Lung (tissue), 12 donors: Measurements from ENCODE around the gene C12orf42. TPM values are rescaled to one million over a fixed set of nuclear protein-coding genes. Genes with fewer than 3 reads are reported as not detected.

ENCODE experiments used
- ATAC-seq: fragments of 200-7000 bp; cut with Tn5 transposase; one replicate; pipeline ENCODE4 v1.9.1; 2020; ENCODE audit warnings: moderate number of reproducible peaks; ENCODE audit not compliant: insufficient read depth, low FRiP score
- DNase-seq, 3 donors: peaks; one replicate each; pipeline ENCODE4 v3.0.0-alpha.2; 2013 to 2017
- H3K27ac ChIP-seq, 2 donors: one replicate each; pipeline ENCODE4 v1.5.1; 2013; ENCODE audit warnings: mild to moderate bottlenecking in 2 of 2, moderate library complexity in 2 of 2, control low read depth in 1 of 2, inconsistent platforms in 1 of 2, low read depth in 1 of 2, low read length in 1 of 2
- H3K27me3 ChIP-seq, 3 donors: one replicate each; pipeline ENCODE4 v1.5.1; 2013; ENCODE audit warnings: low read length in 2 of 3; ENCODE audit not compliant: control insufficient read depth in 3 of 3, insufficient read depth in 3 of 3
- H3K36me3 ChIP-seq, 4 donors: one replicate each; pipeline ENCODE4 v1.5.1; 2013; ENCODE audit warnings: low read length in 4 of 4, mild to moderate bottlenecking in 1 of 4, moderate library complexity in 1 of 4; ENCODE audit not compliant: control insufficient read depth in 4 of 4, insufficient read depth in 4 of 4
- H3K4me1 ChIP-seq, 5 donors: one replicate each; pipeline ENCODE4 v1.5.1; 2013; ENCODE audit warnings: low read length in 5 of 5, mild to moderate bottlenecking in 2 of 5, moderate library complexity in 1 of 5; ENCODE audit not compliant: control insufficient read depth in 5 of 5, insufficient read depth in 5 of 5
- H3K4me3 ChIP-seq: one replicate; pipeline ENCODE4 v1.5.1; 2013; ENCODE audit warnings: mild to moderate bottlenecking, control low read depth, moderate library complexity
- H3K9ac ChIP-seq, 2 donors: one replicate each; pipeline ENCODE4 v1.5.1; 2013; ENCODE audit warnings: low read length in 2 of 2, control low read depth in 1 of 2; ENCODE audit not compliant: insufficient read depth in 1 of 2
- H3K9me3 ChIP-seq, 4 donors: one replicate each; pipeline ENCODE4 v1.5.1; 2013; ENCODE audit warnings: low read length in 3 of 4, mild to moderate bottlenecking in 1 of 4, moderate library complexity in 1 of 4; ENCODE audit not compliant: control insufficient read depth in 4 of 4, insufficient read depth in 3 of 4
- CTCF ChIP-seq: IDR thresholded peaks from 2 replicates; pipeline ENCODE4 v1.5.1; 2012; ENCODE audit warnings: mild to moderate bottlenecking; ENCODE audit errors: control extremely low read depth, extremely low read depth
- WGBS, 2 donors: extraction: QIAGEN DNeasy Blood & Tissue Kit; methylation state at CpG; one replicate each; pipeline ENCODE4 v1.1.7; 2013; 5-methylcytosine and 5-hydroxymethylcytosine counted together
- polyA plus RNA-seq, 2 donors: library from polyadenylated mRNA; stranded (reverse); fragments of 200-250 nt; gene quantifications; one replicate each; pipeline ENCODE4 v1.2.1, GENCODE V29; 2013
- total RNA-seq, 2 donors: library from RNA; depleted of rRNA in 1 of 2; stranded (reverse); fragments of >200 nt in 1 of 2; gene quantifications; one replicate each; pipeline ENCODE4 v1.2.1, GENCODE V29; 2014 to 2021
- donor health status: control.
- donor health status: control.
- donor health status: Bipolar disorder and iron deficiency.
- donor health status: healthy.
- donor health status: DM: yes; HTN: yes; CAD: no.

Gene C12orf42
- total and polyA plus RNA-seq, 4 donors = 0.03 TPM; not detected in 3

- no peak overlapping the region for H3K9ac ChIP-seq
- ATAC-seq (no peak), DNase-seq (no peak)
- H3K27me3 ChIP-seq = peaks cover 0 to 34% (median 24%) of the 10 kb centered on the region in 3 donors
- H3K4me1 ChIP-seq = peaks cover 0 to 5% (median 1%) of the 10 kb centered on the region in 5 donors
- no peaks in the 10 kb centered on the region for H3K36me3 ChIP-seq
- H3K4me3 ChIP-seq = no peak overlapping the region
- TF ChIP-seq CTCF = no peak
- H3K9me3 ChIP-seq = peaks cover 0 to 3% (median 0%) of the 10 kb centered on the region in 4 donors
- no peak overlapping the region for H3K27ac ChIP-seq
- WGBS, 2 donors = 5 to 8% methylated on average over 20 to 24 of the region's 24 CpGs
Measured at GRCh38 chr12:103494734-103495468, 867 bp downstream of the C12orf42 start.

- no peak for DNase-seq
- H3K27me3 ChIP-seq = peaks cover 0 to 34% (median 24%) of the 10 kb centered on the region in 3 donors
- TF ChIP-seq CTCF = no peak
- H3K9me3 ChIP-seq = peaks cover 0 to 3% (median 0%) of the 10 kb centered on the region in 4 donors
- no peak overlapping the region for H3K9ac ChIP-seq
- no peaks in the 10 kb centered on the region for H3K36me3 ChIP-seq
- H3K4me3 ChIP-seq = no peak overlapping the region
- H3K4me1 ChIP-seq = peaks cover 0 to 5% (median 1%) of the 10 kb centered on the region in 5 donors
- no peak overlapping the region for H3K27ac ChIP-seq
- WGBS, 2 donors = 70 to 71% methylated on average over 5 of the region's 5 CpGs
- ATAC-seq = no peak
Measured at GRCh38 chr12:103494051-103494733, 1.6 kb downstream of the C12orf42 start.

- no peak for TF ChIP-seq CTCF
- no peaks in the 10 kb centered on the region for H3K36me3 ChIP-seq
- WGBS, 2 donors = 89 to 91% methylated on average over 4 of the region's 4 CpGs
- no peak overlapping the region for H3K9ac ChIP-seq
- peaks cover 0 to 34% (median 24%) of the 10 kb centered on the region in 3 donors for H3K27me3 ChIP-seq
- H3K9me3 ChIP-seq = peaks cover 0 to 3% (median 0%) of the 10 kb centered on the region in 4 donors
- H3K4me1 ChIP-seq = peaks cover 0 to 5% (median 1%) of the 10 kb centered on the region in 5 donors
- no peak overlapping the region for H3K4me3 ChIP-seq
- ATAC-seq (no peak), DNase-seq (no peak)
- no peak overlapping the region for H3K27ac ChIP-seq
Measured at GRCh38 chr12:103493199-103493598, 2.6 kb downstream of the C12orf42 start.
